SK-N-MC (cell line): ENCODE data around the gene COL4A1.

Experiments
- EZH2 ChIP-seq: fragments of 200-600 bp; sonication (generic); IDR thresholded peaks from one replicate; pipeline ENCODE4 v1.6.1; 2017; ENCODE audit warnings: antibody characterized with exemption
- POLR2AphosphoS5 ChIP-seq: IDR thresholded peaks from 2 replicates; pipeline ENCODE4 v1.6.1; 2012; ENCODE audit warnings: mild to moderate bottlenecking, low read depth, low read length, borderline replicate concordance

GRCh38 chr13:110257408-110257807, 49.5 kb downstream of the COL4A1 start:
- no peak for TF ChIP-seq POLR2AphosphoS5
- no peak for TF ChIP-seq EZH2
